PFSK-1 (cell line): ENCODE results near the gene ABLIM2.

Source experiments
- FOXP2 ChIP-seq: optimal IDR thresholded peaks from 2 replicates; pipeline ENCODE3; 2011; ENCODE audit warnings: borderline replicate concordance, control low read depth, inconsistent platforms; ENCODE audit not compliant: insufficient read depth; ENCODE audit errors: extremely low read length, extremely low read depth
- POLR2AphosphoS5 ChIP-seq: IDR thresholded peaks from 2 replicates; pipeline ENCODE4 v1.6.1; 2012; ENCODE audit warnings: low read depth, mild to moderate bottlenecking, control low read depth, low read length, moderate library complexity
- REST ChIP-seq, 2 experiments: IDR thresholded peaks; 2 replicates each; pipeline versions ENCODE4 v1.6.1 to v1.8.0; 2011 to 2012; ENCODE audit warnings: low read depth in 2 of 2, low read length in 2 of 2, control low read depth in 1 of 2, inconsistent platforms in 1 of 2, mild to moderate bottlenecking in 1 of 2, moderate library complexity in 1 of 2; ENCODE audit not compliant: insufficient read depth in 1 of 2
- SIN3A ChIP-seq: IDR thresholded peaks from 2 replicates; pipeline ENCODE4 v1.6.1; 2012; ENCODE audit warnings: mild to moderate bottlenecking, low read length, moderate library complexity, borderline replicate concordance; ENCODE audit not compliant: insufficient read depth
- TAF1 ChIP-seq: IDR thresholded peaks from 2 replicates; pipeline ENCODE4 v1.6.1; 2012; ENCODE audit warnings: low read length, control low read depth, borderline replicate concordance; ENCODE audit not compliant: insufficient read depth

Gene ABLIM2

GRCh38 chr4:8072235-8072968, 86.2 kb downstream of the ABLIM2 start:
- no peak for TF ChIP-seq FOXP2
- no peak for TF ChIP-seq TAF1
- TF ChIP-seq REST (IDR thresholded peaks at IDR 0.05; ENCODE audit: insufficient read depth in 1 of 2, low read depth in 2 of 2, low read length in 2 of 2), result no peak
- no peak for TF ChIP-seq SIN3A
- TF ChIP-seq POLR2AphosphoS5, result no peak

DNA sequence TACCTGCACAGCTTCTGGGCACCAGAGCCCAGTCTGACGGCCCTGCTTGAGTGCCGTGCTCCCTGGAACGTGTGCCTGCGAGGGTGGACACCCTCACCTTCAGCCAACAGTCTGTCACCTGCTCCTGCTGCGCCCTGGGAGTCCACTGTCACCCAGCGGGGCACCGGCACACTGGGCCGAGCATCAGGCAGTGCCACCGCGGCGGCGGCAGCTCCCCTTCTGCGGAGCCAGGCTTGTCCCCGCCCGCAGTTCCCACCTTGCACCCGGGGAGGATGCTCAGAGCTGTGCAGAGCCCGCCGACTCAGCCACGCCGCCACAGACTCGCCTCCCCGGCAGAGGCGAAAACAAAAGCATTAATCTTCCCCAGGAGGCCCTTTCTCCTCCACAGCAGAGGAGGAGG, 86.8 kb downstream of the ABLIM2 start:
- TF ChIP-seq FOXP2 (no peak), POLR2AphosphoS5 (no peak), SIN3A (no peak), TAF1 (no peak), REST (IDR thresholded peaks at IDR 0.05; ENCODE audit: insufficient read depth in 1 of 2, low read depth in 2 of 2, low read length in 2 of 2) (no peak)

DNA sequence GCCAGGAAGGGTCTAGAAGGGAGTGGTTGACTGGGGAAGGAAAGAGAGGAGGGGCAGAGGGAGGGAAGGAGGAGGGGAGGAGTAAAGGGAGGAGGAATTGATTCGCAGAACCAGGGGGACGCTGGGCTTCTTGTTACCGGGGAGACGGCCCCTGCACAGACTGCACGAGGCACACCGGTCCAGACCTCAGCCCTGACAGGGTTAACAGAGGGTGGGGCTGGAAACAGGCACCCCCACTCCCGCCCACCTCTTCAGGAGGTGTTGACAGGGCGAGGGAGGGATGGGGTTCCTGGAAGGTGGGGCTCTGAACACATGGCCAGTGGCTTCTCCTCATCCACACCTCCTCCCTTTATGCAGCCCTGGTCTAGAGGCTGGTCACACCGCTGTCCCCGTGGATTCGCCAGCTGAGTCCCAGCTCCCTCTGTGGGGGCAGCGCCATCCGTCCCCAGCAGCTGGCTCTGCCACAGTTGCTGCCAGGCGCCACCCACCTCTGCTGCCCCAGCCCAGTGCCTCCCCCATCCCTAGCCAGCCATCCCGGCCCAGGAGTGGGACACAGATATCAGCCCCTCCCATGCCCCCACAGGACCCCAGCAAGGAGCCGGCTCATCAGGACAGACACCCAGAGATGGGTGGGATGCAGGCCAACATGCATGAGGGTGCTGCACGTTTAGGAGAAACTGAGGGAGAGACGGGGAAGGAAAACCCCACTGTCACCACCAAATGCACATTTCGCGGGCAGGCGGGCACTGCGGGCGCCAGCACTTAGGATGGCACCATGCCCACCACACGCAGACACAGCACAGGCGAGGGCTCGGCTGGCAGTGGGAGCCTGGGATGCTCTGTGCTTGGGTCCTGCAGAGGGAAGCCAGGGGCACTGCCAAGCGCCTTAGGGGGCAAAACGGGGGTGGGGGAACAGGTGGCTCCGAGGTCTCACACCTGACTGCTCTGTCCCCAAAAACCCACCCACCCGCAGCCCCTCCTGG, 87.6 kb downstream of the ABLIM2 start:
- TF ChIP-seq SIN3A, result no peak

- TF ChIP-seq SIN3A (no peak), FOXP2 (no peak), TAF1 (no peak), POLR2AphosphoS5 (no peak), REST (IDR thresholded peaks at IDR 0.05; ENCODE audit: insufficient read depth in 1 of 2, low read depth in 2 of 2, low read length in 2 of 2) (no peak)
These were observed 89.4 kb downstream of the ABLIM2 start for GRCh38 chr4:8069102-8069752.

- TF ChIP-seq FOXP2, result no peak
- no peak for TF ChIP-seq POLR2AphosphoS5
- TF ChIP-seq TAF1, result no peak
- no peak for TF ChIP-seq REST (IDR thresholded peaks at IDR 0.05; ENCODE audit: insufficient read depth in 1 of 2, low read depth in 2 of 2, low read length in 2 of 2)
- TF ChIP-seq SIN3A, result no peak
These were observed 90.4 kb downstream of the ABLIM2 start for GRCh38 chr4:8067945-8068896.
